Body of pancreas (tissue), 4 donors: ENCODE measurements around the gene CDK13. TPM values are rescaled to one million over a fixed set of nuclear protein-coding genes. Genes with fewer than 3 reads are reported as not detected.
"Not testable (repeated sequence)": the region's sequence is repeated elsewhere in the genome, so short reads cannot be mapped to it uniquely, and the experiment has no call there.

Experiments
- ATAC-seq: fragments of 150-250 bp; one replicate; pipeline ENCODE4 v1.9.1; 2016
- DNase-seq, 4 donors: peaks; one replicate each; pipeline ENCODE4 v3.0.0-alpha.2; 2019
- H3K27ac ChIP-seq, 4 donors: fragments of 200-600 bp; sonication (generic); 1 replicate in 3 of 4; 2 replicates in 1 of 4; pipeline versions ENCODE4 v1.5.1 to v1.6.1; 2016 to 2019; ENCODE audit warnings: mild to moderate bottlenecking in 1 of 4, mixed read lengths in 1 of 4, moderate library complexity in 1 of 4
- H3K27me3 ChIP-seq, 2 donors: fragments of 200-600 bp; sonication (generic); one replicate each; pipeline ENCODE4 v1.6.0; 2016; ENCODE audit warnings: mild to moderate bottlenecking in 1 of 2
- H3K36me3 ChIP-seq, 2 donors: fragments of 200-600 bp; sonication (generic); replicated peaks in 1 of 2; 2 replicates each; pipeline ENCODE4 v1.5.1; 2016; ENCODE audit warnings: low read depth in 2 of 2; ENCODE audit not compliant: insufficient read depth in 1 of 2
- H3K4me1 ChIP-seq: fragments of 200-600 bp; sonication (generic); one replicate; pipeline ENCODE4 v1.6.0; 2016
- H3K4me3 ChIP-seq, 2 donors: fragments of 200-600 bp; sonication (generic); 1 replicate in 1 of 2; 2 replicates in 1 of 2; pipeline ENCODE4 v1.5.1; 2016 to 2019
- H3K9me3 ChIP-seq, 3 donors: fragments of 200-600 bp; sonication (generic); 1 replicate in 2 of 3; 2 replicates in 1 of 3; pipeline ENCODE4 v1.5.1; 2016
- POLR2A ChIP-seq, 3 donors: fragments of 450-650 bp; IDR thresholded peaks; one replicate each; pipeline ENCODE4 v1.6.1; 2016; ENCODE audit warnings: antibody characterized with exemption in 3 of 3, mild to moderate bottlenecking in 2 of 3
- WGBS, 2 donors: methylation state at CpG; one replicate each; pipeline ENCODE4 v1.1.5; 2017; 5-methylcytosine and 5-hydroxymethylcytosine counted together
- intact Hi-C: fragments of 100-400 bp; cut with DNase I; formaldehyde crosslinking; loops from one replicate; pipeline ENCODE4 v1.15.1; 2023
- small RNA-seq: library from RNA; depleted of rRNA; stranded (forward); fragments of <200 nt; gene quantifications from one replicate; pipeline ENCODE3, GENCODE V24; 2016
- total RNA-seq, 2 donors: library from RNA; depleted of rRNA; stranded (reverse); fragments of >200 nt; gene quantifications; one replicate each; pipeline ENCODE4 v1.1.0, GENCODE V29; 2016
- TF ChIP-seq, protein P1 (sequence below), 7 experiments: fragments of 450-650 bp in 4 of 7; fragments of 200-600 bp in 3 of 7; sonication (generic) in 3 of 7; IDR thresholded peaks; one replicate each; pipeline ENCODE4 v1.5.1; 2016 to 2019; ENCODE audit warnings: antibody characterized with exemption in 7 of 7

Gene CDK13
- total RNA-seq, 2 donors from 2014 or later: 73.2 to 97.6 TPM

DNA sequence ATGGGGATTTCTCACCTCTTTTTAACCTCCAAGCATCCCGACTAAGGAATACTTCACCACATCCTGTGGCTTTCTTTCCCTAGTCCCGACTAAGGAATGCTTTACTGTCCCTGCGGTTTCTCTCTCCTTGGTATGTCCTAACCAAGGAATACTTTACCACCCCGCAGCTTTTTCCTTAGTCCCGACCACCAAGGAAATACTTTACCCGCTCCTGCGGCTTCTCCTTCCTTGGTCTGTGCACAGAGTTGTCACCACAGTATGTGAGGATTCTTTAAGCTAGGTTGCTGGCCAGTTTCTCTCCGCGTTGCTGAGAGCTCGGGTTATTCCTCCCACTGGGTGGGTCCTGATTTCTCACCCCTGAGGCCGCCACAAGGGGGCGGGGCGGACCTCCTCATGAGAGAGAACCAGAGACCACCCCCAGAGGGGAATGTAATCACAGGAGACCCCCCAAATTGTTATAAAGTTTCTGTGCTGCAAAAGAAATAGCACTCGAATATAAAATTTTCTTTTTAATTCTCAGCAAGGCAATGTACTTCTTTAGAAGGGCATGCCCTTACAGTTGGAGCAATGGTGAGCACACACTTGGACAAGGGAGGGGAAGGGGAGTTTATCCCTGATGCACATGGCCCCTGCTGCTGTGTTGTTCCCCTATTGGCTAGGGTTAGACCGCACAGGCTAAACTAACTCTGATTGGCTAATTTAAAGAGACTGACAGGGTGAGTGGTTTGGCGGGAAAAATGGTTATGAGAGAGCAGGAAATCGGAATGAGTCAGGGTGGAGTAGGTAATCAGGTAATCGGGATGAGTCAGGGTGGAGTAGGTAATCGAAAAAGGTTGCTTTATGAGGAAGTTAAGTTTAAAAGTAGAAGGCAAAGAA, 197.6 kb downstream of the CDK13 start:
- Histone ChIP-seq H3K27ac (no peak overlapping the region), H3K27me3 (no peaks in the 10 kb centered on the region), H3K4me3 (no peak overlapping the region), H3K36me3 (no peaks in the 10 kb centered on the region), H3K9me3 (no peaks in the 10 kb centered on the region), H3K4me1 (no peaks in the 10 kb centered on the region)
- DNase-seq (no peak), ATAC-seq (no peak)
- intact Hi-C loops: no loop called here
- no peak for TF ChIP-seq POLR2A (IDR thresholded peaks at IDR 0.05)
- TF ChIP-seq, protein P1, sequence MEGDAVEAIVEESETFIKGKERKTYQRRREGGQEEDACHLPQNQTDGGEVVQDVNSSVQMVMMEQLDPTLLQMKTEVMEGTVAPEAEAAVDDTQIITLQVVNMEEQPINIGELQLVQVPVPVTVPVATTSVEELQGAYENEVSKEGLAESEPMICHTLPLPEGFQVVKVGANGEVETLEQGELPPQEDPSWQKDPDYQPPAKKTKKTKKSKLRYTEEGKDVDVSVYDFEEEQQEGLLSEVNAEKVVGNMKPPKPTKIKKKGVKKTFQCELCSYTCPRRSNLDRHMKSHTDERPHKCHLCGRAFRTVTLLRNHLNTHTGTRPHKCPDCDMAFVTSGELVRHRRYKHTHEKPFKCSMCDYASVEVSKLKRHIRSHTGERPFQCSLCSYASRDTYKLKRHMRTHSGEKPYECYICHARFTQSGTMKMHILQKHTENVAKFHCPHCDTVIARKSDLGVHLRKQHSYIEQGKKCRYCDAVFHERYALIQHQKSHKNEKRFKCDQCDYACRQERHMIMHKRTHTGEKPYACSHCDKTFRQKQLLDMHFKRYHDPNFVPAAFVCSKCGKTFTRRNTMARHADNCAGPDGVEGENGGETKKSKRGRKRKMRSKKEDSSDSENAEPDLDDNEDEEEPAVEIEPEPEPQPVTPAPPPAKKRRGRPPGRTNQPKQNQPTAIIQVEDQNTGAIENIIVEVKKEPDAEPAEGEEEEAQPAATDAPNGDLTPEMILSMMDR (IDR thresholded peaks at IDR 0.05): no peak
- WGBS, 2 donors: 86 to 89% methylated on average over 19 of the region's 19 CpGs

DNA sequence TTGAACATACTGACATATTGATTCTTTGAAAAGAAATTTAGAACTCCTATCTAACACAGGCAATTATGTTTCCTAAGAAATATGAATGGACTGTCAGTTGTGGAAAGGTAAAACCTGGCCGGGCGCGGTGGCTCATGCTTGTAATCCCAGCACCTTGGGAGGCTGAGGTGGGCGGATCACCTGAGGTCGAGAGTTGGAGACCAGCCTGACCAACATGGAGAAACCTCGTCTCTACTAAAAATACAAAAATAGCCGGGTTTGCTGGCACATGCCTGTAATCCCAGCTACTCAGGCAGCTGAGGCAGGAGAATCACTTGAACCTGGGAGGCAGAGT, 198.2 kb downstream of the CDK13 start:
- H3K36me3 ChIP-seq, intact Hi-C loops, H3K27ac ChIP-seq, H3K27me3 ChIP-seq, ATAC-seq, H3K4me3 ChIP-seq, DNase-seq, H3K9me3 ChIP-seq, H3K4me1 ChIP-seq: not testable (repeated sequence)
- WGBS, 2 donors: 95% methylated on average over 7 of the region's 7 CpGs

DNA sequence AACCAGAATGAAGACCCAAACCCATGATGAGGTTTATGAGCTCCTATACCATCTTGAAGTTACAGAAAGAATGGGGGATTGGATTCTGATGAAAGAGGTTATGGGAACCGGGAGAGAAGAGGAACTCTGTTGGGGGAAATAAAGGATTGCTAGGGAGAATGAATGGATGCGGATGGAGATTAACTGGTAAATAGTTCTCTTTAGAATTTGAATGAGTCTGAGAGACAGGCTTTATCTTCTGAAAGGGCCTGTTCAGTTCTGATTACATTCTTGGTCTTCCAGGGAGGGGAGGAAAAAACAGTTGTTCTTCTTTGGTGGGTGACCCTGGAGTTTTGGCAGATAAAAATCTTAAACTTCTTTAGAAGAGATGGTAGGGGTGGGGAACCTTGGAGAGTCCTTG, 198.6 kb downstream of the CDK13 start:
- H3K27ac ChIP-seq: no peak overlapping the region
- intact Hi-C loops: no loop called here
- H3K4me1 ChIP-seq: no peaks in the 10 kb centered on the region
- no peaks in the 10 kb centered on the region for H3K9me3 ChIP-seq
- H3K36me3 ChIP-seq: no peaks in the 10 kb centered on the region
- WGBS, 2 donors: 89 to 91% methylated on average over 2 of the region's 2 CpGs
- H3K27me3 ChIP-seq: no peaks in the 10 kb centered on the region
- DNase-seq (no peak), ATAC-seq (no peak)
- TF ChIP-seq, protein P1 (IDR thresholded peaks at IDR 0.05): no peak
- no peak for TF ChIP-seq POLR2A (IDR thresholded peaks at IDR 0.05)
- H3K4me3 ChIP-seq: no peak overlapping the region

Small RNA genes lying within 50 kb of the gene (small RNA-seq; reads per million reads assigned to genes)
- gene AC006023.1 (not detected), gene AC006023.2 (not detected)

Other genes starting within 250 kb of the CDK13 start
- 1 to 10 TPM; 4.6 to 9.9 TPM for gene MPLKIP, start 184.4 kb downstream of the CDK13 start, total RNA-seq
- 1 to 10 TPM in 1 of 2 donors, under 1 TPM in 1; 0.78 to 1.3 TPM for gene SUGCT, start 184.7 kb downstream of the CDK13 start, total RNA-seq